GM21423 (cell line): Measurements from ENCODE around the gene ZYG11B.
"Not testable (repeated sequence)": the region's sequence is repeated elsewhere in the genome, so short reads cannot be mapped to it uniquely, and the experiment has no call there.

Experiments
- ATAC-seq: cut with Tn5 transposase; IDR thresholded peaks from one replicate; pipeline ENCODE4 v1.9.1; 2021; ENCODE audit warnings: mild to moderate bottlenecking, moderate library complexity; ENCODE audit not compliant: unreplicated experiment

Gene ZYG11B

DNA sequence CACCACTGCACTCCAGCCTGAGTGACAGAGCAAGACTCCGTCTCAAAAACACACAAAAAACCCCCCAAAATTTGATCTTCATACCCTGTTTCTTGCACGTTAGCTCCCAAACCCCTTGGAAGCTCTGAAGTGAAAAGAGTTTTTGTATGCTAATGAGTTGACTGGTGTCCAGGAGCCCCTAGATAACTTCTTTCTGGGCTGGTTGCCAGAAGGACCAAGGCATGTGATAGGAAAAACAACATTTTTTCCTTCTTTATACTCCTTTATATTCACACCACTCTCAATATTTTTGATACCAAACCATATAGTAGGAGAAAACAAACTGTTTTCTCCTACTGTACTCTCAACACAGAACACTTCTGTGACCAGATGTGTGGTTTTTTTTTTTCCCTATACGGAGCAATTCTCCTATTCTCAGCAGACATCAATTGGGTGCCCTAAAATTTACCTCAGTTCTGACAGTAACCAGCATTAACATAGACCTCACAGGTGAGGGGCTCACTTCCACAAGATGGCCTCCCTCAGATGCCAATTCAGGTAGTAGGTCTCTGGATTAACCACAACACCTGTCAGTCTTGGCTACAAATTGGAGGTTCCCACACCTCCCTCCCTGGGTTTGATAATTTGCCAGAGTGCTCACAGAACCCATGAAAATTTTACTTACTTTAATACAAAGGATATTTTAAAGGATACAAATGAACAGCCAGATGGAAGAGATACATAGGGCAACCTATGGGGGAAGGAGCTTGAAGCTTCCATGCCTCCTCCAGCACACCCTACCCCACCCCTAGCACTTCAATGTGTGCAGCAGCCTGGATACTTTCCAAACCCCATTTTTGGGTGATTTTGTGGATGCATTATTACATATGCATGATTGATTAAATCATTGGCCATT is 25.6 kb downstream of the ZYG11B start:
- no peak for ATAC-seq

DNA sequence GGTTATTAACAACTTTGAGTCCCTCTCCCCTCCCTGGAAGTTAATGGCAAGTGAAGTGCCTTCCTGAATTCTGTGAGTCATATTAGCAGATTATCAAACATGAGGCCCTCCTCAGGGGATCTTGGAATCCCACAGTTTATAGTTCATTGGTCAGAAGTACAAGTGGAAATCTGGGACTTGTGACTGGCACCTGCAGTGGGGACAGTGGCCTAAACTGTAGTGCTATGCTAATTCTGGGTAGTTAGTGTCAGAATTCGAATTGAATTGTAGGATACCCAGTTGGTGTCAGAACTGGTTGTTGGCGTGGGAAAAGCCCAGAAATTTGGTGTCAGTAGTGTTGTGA is 26.2 kb downstream of the ZYG11B start:
- no peak for ATAC-seq

DNA sequence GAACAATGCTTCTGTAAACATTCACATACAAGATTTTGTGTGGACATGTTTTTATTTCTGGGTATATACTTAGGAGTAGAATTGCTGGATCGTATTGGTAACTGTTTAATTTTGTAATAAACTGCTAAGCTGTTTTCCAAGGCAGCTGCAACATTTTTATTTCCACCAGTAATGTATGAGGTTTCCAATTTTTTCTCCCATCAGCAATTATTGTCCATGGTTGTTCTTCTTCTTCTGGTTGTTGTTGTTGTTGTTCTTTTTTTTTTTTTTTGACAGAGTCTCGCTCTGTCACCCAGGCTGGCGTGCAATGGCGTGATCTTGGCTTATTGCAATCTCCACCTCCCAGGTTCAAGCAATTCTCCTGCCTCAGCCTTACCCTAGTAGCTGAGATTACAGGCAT is 26.9 kb downstream of the ZYG11B start:
- ATAC-seq, result no peak

DNA sequence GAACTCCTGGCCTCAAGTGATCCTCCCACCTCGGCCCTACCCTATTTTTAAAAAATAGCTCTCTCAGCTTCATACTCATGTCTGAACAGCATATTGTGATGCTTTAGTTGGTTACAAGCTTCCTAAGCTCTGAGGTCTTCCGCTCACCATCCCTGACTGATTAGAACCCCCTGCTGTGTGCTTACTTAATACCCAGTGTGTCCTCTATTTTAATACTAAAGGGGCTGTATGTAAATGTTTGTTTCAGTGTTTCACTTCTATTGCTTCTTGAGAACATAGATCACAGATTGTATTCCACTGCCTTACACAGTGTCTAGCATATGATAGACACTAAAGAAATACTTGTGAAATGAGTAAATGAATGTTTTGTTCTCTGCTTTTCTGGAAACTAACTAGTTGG is 29.8 kb downstream of the ZYG11B start:
- no peak for ATAC-seq

DNA sequence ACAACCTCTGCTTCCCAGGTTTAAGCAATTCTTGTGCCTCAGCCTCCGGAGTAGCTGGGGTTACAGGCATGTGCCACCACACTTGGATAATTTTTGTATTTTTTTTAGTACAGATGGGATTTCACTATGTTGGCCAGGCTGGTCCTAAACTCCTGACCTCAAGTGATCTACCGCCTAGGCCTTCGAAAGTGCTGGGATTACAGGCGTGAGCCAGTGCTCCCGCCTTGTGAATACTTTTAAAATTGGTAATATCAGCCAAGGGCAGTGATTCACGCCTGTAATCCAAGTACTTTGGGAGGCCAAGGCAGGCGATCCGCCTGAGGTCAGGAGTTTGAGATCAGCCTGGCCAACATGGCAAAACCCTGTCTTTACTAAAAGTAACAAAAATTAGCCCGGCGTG is 33.7 kb downstream of the ZYG11B start:
- ATAC-seq, result no peak

DNA sequence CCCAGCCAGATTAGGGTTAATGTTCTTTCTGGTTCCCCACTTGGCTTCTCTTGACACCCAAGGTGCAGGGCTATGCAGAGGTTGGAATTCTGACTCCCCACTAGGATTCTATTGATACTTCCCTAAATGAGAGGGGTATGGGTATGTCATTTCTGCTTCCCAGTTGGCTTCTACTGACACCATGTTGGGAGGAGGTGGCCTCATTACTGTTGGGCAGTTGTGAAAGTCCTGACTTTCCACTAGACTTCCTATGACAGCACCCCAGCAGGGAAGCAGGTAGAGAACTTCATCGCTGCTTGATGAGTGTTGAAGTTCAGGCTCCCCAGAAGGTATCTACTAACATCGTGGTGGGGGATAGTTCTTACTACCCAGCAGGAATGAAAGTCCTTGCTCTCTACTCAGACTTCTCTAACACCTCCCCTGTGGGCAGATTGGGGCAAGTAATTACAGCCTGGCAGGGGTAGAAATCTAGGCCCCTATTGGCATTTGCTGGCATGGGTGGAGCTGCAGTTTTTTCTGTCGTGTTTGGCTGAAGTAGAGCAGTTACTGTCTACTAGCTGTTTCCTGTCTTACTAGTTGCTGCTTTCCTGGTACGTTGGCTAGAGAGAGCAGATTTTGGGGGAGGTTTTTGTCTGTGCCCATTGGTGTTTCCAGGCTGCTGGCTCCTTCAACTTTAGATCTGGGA is 41.5 kb downstream of the ZYG11B start:
- ATAC-seq, result no peak

DNA sequence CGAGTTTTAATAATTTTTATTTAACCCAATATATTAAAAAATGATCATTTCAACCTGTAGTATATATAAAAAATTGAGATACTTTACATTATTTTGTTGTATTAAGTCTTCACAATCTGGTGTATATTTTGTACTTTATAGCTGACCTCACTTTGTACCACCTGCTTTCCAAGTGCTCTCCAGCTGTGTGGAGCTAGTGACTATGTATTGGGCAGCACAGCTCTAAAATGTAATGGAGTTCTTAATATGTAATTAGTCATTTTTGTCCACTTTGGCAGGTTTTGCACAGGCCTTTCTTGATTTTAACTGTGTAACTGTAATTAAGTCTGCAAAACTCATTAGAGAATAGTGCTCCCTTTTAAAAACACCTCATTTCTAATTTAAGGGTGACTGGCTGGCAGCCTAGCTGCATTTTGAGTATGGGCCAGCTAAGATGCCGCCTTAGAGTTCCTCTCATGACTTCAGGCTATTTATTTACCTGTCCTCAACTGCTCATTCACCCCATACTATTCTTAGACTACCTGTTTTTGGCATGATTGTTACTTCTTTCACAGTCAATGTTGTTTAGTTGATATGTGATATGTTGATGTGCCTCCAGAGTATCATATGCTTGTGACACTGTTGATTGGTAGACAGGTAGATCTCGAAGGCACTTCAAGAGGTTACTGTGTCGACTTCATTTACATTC is 43.2 kb downstream of the ZYG11B start:
- no peak for ATAC-seq

DNA sequence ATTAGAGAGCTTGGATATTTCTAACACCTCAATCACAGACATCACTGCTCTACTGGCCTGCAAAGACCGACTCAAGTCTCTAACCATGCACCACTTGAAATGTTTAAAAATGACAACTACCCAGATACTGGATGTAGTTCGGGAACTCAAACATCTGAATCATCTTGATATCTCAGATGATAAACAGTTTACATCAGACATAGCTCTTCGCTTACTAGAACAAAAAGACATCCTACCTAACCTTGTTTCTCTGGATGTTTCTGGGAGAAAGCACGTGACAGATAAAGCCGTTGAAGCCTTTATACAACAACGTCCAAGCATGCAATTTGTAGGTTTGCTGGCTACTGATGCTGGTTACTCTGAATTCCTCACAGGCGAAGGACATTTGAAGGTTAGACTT is 45.1 kb downstream of the ZYG11B start:
- ATAC-seq, result no peak

DNA sequence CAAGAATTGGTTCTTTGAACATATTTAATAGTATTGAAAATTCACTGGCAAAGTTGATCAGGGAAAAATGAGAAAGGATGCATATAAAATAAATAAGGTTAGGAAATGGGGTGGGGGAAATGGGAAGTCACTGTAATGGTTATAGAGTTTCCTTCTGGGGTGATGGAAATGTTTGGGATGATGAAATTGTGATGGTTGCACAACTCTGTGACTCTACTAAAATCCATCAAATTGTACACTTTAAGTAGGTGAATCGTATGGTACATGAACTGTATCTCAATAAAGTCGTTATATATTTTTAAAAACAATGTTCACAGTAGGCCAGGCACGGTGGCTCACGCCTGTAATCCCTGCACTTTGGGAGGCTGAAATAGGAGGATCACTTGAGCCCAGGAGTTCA is 59.9 kb downstream of the ZYG11B start:
- ATAC-seq, result no peak

DNA sequence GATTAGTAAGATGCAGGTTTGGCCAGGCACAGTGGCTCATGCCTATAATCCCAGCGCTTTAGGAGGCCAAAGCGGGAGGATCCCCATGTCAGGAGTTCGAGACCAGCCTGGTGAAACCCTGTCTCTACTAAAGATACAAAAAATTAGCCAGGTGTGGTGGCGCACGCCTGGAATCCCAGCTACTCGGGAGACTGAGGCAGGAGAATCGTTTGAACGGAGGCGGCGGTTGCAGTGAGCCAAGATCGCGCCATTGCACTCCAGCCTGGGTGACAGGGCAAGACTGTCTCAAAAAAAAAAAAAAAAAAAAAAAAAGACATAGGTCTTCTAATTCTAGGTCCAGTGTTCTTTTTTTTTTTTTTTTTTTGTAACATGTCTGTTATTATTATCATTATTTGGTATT is 64.2 kb downstream of the ZYG11B start:
- ATAC-seq, result not testable (repeated sequence)

DNA sequence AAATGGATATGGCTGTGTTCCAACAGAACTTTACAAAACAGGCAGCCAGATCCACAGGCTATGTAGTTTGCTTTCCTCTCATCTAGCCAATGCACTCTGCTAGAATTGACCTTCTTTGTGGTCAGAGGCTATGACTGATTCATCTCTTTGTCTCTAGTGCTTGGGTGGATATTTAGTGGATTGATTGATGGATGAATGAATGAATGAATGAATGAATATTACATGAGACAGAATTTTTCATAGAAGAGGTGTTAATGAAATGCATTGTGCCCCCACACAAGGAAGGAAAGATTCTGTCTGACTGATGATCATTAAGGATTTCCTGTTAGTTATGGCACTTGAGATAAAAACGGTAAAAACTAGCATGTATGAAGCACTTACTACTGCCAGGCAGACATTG is 65.8 kb downstream of the ZYG11B start:
- no peak for ATAC-seq

DNA sequence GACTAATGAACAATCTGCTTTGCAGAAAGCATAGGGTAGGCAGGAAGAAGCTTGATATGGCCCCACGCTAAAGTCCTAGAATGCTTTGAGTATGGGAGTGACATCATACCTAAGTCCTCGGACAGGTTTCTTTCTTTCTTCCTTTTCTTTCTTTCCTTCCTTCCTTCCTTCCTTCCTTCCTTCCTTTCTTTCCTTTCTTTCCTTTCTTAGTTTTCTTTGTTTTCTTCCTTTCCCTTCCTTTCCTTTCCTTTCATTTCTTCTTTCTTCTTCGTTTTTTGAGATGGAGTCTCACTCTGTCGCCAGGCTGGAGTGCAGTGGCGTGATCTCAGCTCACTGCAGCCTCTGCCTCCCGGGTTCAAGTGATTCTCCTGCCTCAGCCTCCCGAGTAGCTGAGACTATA is 67.5 kb downstream of the ZYG11B start:
- ATAC-seq, result not testable (repeated sequence)

DNA sequence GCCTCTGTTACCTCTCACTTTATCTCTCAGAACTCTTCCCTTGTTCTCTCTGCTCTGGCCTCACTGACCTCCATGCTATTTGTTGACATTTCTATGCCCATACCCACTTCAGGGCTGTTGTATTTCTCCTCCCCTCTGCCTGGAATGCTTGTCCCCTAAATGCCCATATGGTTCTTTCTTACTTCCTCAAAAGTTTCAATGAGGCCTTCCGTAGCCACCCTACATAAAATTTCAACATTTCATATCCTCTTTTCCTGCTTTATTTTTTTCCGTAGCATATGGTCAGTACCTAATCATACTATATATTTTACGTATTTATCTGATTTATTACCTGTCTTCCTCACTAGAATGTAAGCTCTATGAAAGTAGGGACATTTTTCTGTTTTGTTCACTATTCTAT is 69.2 kb downstream of the ZYG11B start:
- no peak for ATAC-seq

DNA sequence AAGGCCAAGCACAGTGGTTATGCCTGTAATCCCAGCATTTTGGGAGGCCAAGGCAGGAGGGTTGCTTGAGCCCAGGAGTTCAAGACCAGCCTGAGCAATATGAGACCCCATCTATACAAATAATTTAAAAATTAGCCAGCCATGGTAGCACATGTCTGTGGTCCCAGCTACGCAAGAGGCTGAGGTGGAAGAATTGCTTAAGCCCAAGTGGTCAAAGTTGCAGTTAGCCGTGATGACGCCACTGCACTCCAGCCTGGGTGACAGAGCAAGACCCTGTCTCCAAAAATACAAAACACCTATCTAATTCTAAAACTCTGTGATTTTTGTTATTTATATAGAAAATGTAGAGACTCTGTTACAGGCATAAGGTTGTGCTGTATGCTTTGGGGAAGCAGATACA is 72.1 kb downstream of the ZYG11B start:
- no peak for ATAC-seq

DNA sequence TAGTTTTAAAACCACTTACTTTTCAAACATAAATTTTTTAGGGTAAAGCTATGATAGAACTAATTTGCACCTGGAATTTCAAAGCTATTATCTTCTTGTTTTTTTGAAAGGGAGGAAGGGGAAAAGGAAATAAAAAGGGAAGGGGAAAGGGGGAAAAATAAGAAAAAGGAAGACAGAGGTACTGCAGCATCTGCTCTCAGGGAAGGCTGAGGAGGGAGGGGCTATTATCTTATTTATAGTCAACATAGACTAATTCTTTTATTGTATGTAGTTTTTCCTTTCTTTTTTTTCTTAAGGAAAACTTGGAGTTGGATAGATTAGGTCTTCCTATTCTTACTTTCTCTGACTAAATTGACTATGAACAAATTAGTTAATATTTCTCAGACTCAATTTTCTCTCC is 74.8 kb downstream of the ZYG11B start:
- ATAC-seq, result no peak

DNA sequence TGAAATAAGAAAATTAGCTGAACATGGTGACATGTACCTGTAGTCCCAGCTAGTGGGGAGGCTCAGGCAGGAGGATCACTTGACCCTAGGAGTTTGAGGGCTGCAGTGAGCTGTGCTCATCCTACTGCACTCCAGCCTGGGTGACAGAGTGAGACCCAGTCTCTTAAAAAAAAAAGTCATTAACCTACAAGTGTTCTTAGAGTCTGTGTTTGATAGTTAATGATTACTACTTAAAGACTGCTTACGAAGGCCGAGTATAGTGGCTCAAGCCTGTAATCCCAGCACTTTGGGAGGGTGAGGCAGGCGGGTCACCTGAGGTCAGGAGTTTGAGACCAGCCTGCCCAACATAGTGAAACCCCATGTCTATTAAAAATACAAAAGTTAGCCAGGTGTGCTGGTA is 77.8 kb downstream of the ZYG11B start:
- ATAC-seq, result not testable (repeated sequence)

DNA sequence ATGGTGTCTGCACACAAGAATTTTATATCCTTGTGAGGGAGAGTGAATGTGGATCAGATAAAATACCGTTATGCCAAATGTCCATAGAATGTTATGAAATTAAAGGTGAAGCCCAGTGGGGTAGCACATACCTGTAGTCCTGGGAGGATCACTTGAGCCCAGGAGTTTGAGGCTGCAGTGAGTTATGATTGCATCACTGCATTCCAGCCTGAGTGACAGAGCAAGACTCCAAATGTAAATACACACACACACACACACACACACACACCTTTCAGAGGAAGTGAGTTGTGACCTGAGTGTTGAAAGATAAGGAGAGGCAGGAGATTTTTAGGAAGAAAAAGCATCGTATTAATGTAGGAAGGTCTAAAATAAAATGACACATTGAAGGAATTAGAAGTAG is 88.2 kb downstream of the ZYG11B start:
- no peak for ATAC-seq

DNA sequence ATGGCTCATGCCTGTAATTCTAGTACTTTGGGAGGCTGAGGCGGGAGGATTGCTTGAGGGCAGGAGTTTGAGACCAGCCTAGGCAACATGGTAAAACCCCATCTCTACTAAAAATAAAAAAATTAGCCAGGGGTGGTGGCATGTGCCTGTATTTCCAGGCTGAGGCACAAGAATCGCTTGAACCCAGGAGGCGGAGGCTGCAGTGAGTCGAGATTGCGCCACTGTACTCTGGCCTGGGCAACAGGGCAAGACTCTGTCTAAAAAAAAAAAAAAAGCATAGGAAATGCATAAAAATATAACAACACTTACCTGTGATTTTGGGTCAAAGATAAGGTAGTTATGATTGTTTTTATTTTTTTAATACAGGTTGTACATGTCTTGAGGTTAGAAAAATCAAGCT is 94.6 kb downstream of the ZYG11B start:
- ATAC-seq, result not testable (repeated sequence)

DNA sequence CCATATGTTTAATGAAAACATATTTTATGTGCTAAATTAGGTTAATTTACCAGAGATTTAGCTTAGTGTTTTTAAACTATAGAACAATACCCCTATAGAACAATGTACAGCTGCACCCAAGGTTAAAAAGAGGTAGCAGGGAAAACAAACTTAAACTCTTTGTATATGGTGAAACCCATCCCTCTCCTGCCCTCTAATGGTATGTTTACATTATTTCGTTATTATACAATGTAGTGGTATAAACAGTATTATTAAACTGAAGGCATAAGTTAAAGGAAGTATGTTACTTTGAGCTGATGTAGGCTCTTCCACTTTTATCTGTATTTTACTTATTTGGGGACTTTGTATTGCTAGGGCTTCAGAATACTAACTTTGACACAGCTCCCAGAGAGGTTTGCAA is 99.6 kb downstream of the ZYG11B start:
- no peak for ATAC-seq

DNA sequence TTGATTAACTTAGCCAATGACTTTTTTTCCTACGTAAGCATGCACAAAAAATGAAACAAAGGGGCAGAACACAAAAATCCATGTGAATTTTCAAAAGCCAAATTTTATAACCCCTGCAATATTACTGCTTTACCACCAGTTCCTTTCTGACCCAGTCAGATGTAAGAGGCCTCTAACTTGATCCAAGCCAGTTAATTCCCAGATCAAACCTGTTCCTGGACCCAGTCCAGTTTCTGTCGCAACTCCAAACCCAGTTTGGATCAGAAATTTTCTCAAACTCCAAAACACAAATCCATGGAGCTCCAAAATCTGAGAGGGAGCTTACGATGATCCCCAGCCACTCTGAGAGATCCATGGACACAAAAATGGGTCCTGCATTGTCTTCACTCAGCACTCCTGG is 108.5 kb downstream of the ZYG11B start:
- ATAC-seq, result no peak

DNA sequence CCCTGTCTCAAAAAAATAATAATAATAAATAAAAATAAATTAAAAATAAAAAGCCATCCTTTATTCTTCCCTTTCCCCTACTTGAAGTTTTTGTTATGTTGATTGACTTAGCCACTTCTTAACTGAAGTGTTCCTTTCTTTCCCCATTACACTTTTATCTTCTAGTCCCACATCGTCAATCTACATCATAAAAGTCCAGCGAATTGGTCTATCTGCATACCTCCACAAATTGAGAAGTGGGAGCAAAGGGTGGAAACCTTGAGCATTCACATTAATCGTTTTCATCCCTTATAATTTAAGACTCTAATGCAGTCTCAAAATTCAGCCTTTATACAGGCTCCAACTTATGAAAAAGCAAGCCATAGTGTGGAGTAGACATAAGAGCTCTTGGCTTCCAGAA is 109.8 kb downstream of the ZYG11B start:
- ATAC-seq, result no peak

DNA sequence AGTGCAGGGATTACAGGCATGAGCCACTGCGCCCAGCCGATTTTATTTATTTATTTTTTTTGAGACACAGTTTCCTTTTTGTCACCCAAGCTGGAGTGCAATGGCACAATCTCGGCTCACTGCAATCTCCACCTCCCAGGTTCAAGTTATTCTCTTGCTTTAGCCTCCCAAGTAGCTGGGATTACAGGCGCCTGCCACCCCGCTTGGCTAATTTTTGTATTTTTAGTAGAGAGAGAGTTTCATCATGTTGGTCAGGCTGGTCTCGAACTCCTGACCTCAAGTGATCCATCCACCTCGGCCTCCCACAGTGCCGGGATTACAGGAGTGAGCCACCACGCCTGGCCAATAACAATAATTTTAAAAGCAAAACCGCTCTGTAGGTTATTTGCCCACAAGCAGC is 112.9 kb downstream of the ZYG11B start:
- not testable (repeated sequence) for ATAC-seq
